Colonic mucosa (tissue), 4 donors: ENCODE results near the gene PGRMC2. TPM values are rescaled to one million over a fixed set of nuclear protein-coding genes. Genes with fewer than 3 reads are reported as not detected.

ENCODE experiments used
- DNase-seq: peaks from one replicate; pipeline ENCODE4 v3.0.0-alpha.2; 2020
- H3K27ac ChIP-seq: fragments of 200-600 bp; one replicate; pipeline ENCODE4 v1.8.0; 2021
- H3K27me3 ChIP-seq: fragments of 200-600 bp; one replicate; pipeline ENCODE4 v1.8.0; 2021
- H3K36me3 ChIP-seq: fragments of 200-600 bp; one replicate; pipeline ENCODE4 v1.8.0; 2021
- H3K4me1 ChIP-seq: fragments of 200-600 bp; one replicate; pipeline ENCODE4 v1.8.0; 2021; ENCODE audit warnings: mild to moderate bottlenecking
- H3K4me3 ChIP-seq: fragments of 200-600 bp; one replicate; pipeline ENCODE4 v1.8.0; 2021
- H3K9ac ChIP-seq, 2 donors: one replicate each; pipeline ENCODE4 v1.7.0; 2013; ENCODE audit warnings: control low read depth in 2 of 2, low read depth in 2 of 2, low read length in 2 of 2
- H3K9me3 ChIP-seq: fragments of 200-600 bp; one replicate; pipeline ENCODE4 v1.8.0; 2021
- CTCF ChIP-seq: fragments of 200-600 bp; IDR thresholded peaks from one replicate; pipeline ENCODE4 v1.8.0; 2022; ENCODE audit warnings: antibody characterized with exemption, mild to moderate bottlenecking
- intact Hi-C: fragments of 100-400 bp; cut with DNase I; formaldehyde crosslinking; loops from one replicate; pipeline ENCODE4 v1.14.1; 2022
- total RNA-seq, 2 donors: library from RNA; stranded (reverse); fragmentation: NEBNext Ultra II Directional in 1 of 2; extraction: Animal tissue kit (Norgen Biotek cat#: 25700) in 1 of 2; gene quantifications; one replicate each; pipeline ENCODE4 v1.2.1, GENCODE V29; 2021
- donor health status: healthy.
- donor health status: DM: no; HTN: no; CAD: no.
- donor health status: DM: no; HTN: no; CAD: no.

Gene PGRMC2
- total RNA-seq, 2 donors from 2014 or later, result 76.3 to 116 TPM

GRCh38 chr4:128286474-128287058 is 1.0 kb downstream of the PGRMC2 start:
- intact Hi-C loops, result loop anchor here (5.0 to 10.0 kb wide), 3 partner anchors 92 to 224 kb away; partner anchors contain the start of gene LARP1B
- no peaks in the 10 kb centered on the region for H3K9me3 ChIP-seq
- no peak for TF ChIP-seq CTCF
- H3K27me3 ChIP-seq, result no peaks in the 10 kb centered on the region
- no peaks in the 10 kb centered on the region for H3K4me1 ChIP-seq
- H3K27ac ChIP-seq, result peak overlapping the region; percentile 93
- H3K36me3 ChIP-seq, result no peaks in the 10 kb centered on the region
- H3K4me3 ChIP-seq, result peak overlapping the region; percentile 74
- DNase-seq, result peak; percentile 63
- peak overlapping the region; percentile 76 to 86 for H3K9ac ChIP-seq

GRCh38 chr4:128285085-128285997 is 2.3 kb downstream of the PGRMC2 start:
- H3K36me3 ChIP-seq, result no peaks in the 10 kb centered on the region
- no peaks in the 10 kb centered on the region for H3K9me3 ChIP-seq
- no peaks in the 10 kb centered on the region for H3K4me1 ChIP-seq
- DNase-seq, result peak; percentile 29
- intact Hi-C loops, result loop anchor here (5.0 to 10.0 kb wide), 3 partner anchors 91 to 223 kb away; partner anchors contain the start of gene LARP1B
- no peaks in the 10 kb centered on the region for H3K27me3 ChIP-seq
- H3K4me3 ChIP-seq, result peak overlapping the region; percentile 74
- TF ChIP-seq CTCF, result no peak
- peak overlapping the region; percentile 93 for H3K27ac ChIP-seq
- peak overlapping the region in 1 of 2 donors; percentile 76 for H3K9ac ChIP-seq

- Histone ChIP-seq H3K9ac (peak overlapping the region in 1 of 2 donors; percentile 12), H3K27me3 (no peaks in the 10 kb centered on the region), H3K36me3 (no peaks in the 10 kb centered on the region), H3K27ac (peak overlapping the region; percentile 93), H3K9me3 (no peaks in the 10 kb centered on the region), H3K4me3 (peak overlapping the region; percentile 18), H3K4me1 (no peaks in the 10 kb centered on the region)
- no peak for TF ChIP-seq CTCF
- no peak for DNase-seq
- intact Hi-C loops, result loop anchor here (10.0 kb wide), 2 partner anchors 90 to 100 kb away; no protein-coding TSS in a partner anchor
These were observed 3.3 kb downstream of the PGRMC2 start for GRCh38 chr4:128284317-128284716.

- DNase-seq, result no peak
- intact Hi-C loops, result loop anchor here (10.0 kb wide), 2 partner anchors 88 to 102 kb away; no protein-coding TSS in a partner anchor
- H3K9me3 ChIP-seq, result no peaks in the 10 kb centered on the region
These were observed 4.5 kb downstream of the PGRMC2 start for GRCh38 chr4:128283071-128283470.

More at GRCh38 chr4:128283071-128283470, 4.5 kb downstream of the PGRMC2 start:
- Histone ChIP-seq H3K27me3 (no peaks in the 10 kb centered on the region), H3K36me3 (no peaks in the 10 kb centered on the region), H3K4me1 (no peaks in the 10 kb centered on the region), H3K9ac (no peak overlapping the region), H3K4me3 (no peak overlapping the region), H3K27ac (no peak overlapping the region)
- no peak for TF ChIP-seq CTCF
